ENCODE results near the gene CDK7. TPM values are rescaled to one million over a fixed set of nuclear protein-coding genes. Genes with fewer than 3 reads are reported as not detected.

Gene CDK7
- total RNA-seq, 1 experiment from 2014 or later, result 53.4 TPM

- Histone ChIP-seq H2BK5ac (ENCODE audit: insufficient read length, low read length) (no peak overlapping the region), H3K9ac (ENCODE audit: extremely low read depth, insufficient read length, low read length) (no peak overlapping the region), H3K27ac (ENCODE audit: insufficient read length, low read depth, low read length) (no peak overlapping the region), H2BK15ac (ENCODE audit: low read depth, low read length) (no peak overlapping the region), H3T11ph (ENCODE audit: low read length) (no peak overlapping the region), H4K91ac (ENCODE audit: insufficient read length, low read depth, low read length) (no peak overlapping the region), H3K23me2 (ENCODE audit: insufficient read length, low read depth, low read length, poor library complexity, severe bottlenecking) (no peaks in the 10 kb centered on the region), H3K27me3 (ENCODE audit: insufficient read depth, low read length) (no peaks in the 10 kb centered on the region), H2BK120ac (ENCODE audit: low read depth, low read length, poor library complexity, severe bottlenecking) (no peak overlapping the region), H3K56ac (ENCODE audit: insufficient read length, low read depth, low read length) (no peak overlapping the region), H3K23ac (ENCODE audit: insufficient read length, low read depth, low read length) (no peak overlapping the region), H3K14ac (ENCODE audit: insufficient read depth, low read length) (no peak overlapping the region), H4K8ac (replicated peaks; ENCODE audit: insufficient read length, low read depth, low read length) (no peak overlapping the region), H2AFZ (ENCODE audit: low read length) (no peak overlapping the region), H3K18ac (ENCODE audit: insufficient read length, low read depth, low read length) (no peak overlapping the region), H3K9me3 (ENCODE audit: control insufficient read depth, low read depth, low read length) (no peaks in the 10 kb centered on the region), H4K20me1 (ENCODE audit: control insufficient read depth, insufficient read depth, insufficient read length) (no peaks in the 10 kb centered on the region), H3K4me2 (ENCODE audit: insufficient read depth, insufficient read length, low read length) (no peak overlapping the region), H3K79me2 (ENCODE audit: insufficient read depth, low read length) (no peaks in the 10 kb centered on the region), H2AK5ac (ENCODE audit: insufficient read length, low read length) (no peak overlapping the region), H3K4ac (ENCODE audit: low read depth, low read length) (no peak overlapping the region), H4K5ac (ENCODE audit: insufficient read length, low read depth, low read length) (no peak overlapping the region), H3K79me1 (ENCODE audit: insufficient read depth, low read depth, low read length, poor library complexity, severe bottlenecking) (no peaks in the 10 kb centered on the region), H2BK12ac (ENCODE audit: insufficient read length, low read depth, low read length) (no peak overlapping the region), H2BK20ac (ENCODE audit: low read depth, low read length, poor library complexity, severe bottlenecking) (no peak overlapping the region), H3K4me1 (ENCODE audit: insufficient read depth, low read length) (no peaks in the 10 kb centered on the region)
- WGBS (ENCODE audit: extremely low coverage, insufficient read length, low lambda C conversion rate), result no CpG with 5 or more reads among the region's 8 CpGs
- no peak for DNase-seq
- Mint-ChIP-seq H3K4me1 (0 out of 4 replicates have a peak, but pooled peaks cover 0 to 2% of the 10 kb centered on the region in 2 experiments), H3K27me3 (ENCODE audit: low read depth) (no peaks in the 10 kb centered on the region), H3K9me3 (peaks cover 19% of the 10 kb centered on the region in 2 experiments), H3K4me3 (no peak overlapping the region), H3K36me3 (ENCODE audit: insufficient read depth in 1 of 3, low read depth in 3 of 3) (peaks cover 9 to 22% (median 12%) of the 10 kb centered on the region in 3 experiments), H3K27ac (no peak overlapping the region)
- TF ChIP-seq CTCF (conservative IDR thresholded peaks at IDR 0.05), result no peak
Measured at GRCh38 chr5:69305512-69305911, 70.8 kb downstream of the CDK7 start.
